NCI-H1694 treated with DMSO at 0.1 percent for 48 hours (cell line): ENCODE results near the gene LRFN2.

ENCODE experiments used
- DNase-seq: peaks from one replicate; lab custom pipeline; 2025; lab: John Stamatoyannopoulos, UW

Gene LRFN2

GRCh38 chr6:40586369-40587201 lies 579 bp downstream of the LRFN2 start:
- DNase-seq = peak; percentile 10

- DNase-seq = peak; percentile 31
Measured at GRCh38 chr6:40585651-40586269, 1.4 kb downstream of the LRFN2 start.

GRCh38 chr6:40585223-40585622 lies 1.9 kb downstream of the LRFN2 start:
- no peak for DNase-seq

- no peak for DNase-seq
Measured at GRCh38 chr6:40584741-40585140, 2.4 kb downstream of the LRFN2 start.

- no peak for DNase-seq
Measured at GRCh38 chr6:40583709-40584108, 3.5 kb downstream of the LRFN2 start.

- no peak for DNase-seq
Measured at GRCh38 chr6:40582892-40583291, 4.3 kb downstream of the LRFN2 start.

GRCh38 chr6:40579101-40579500 lies 8.1 kb downstream of the LRFN2 start:
- no peak for DNase-seq

GRCh38 chr6:40577672-40578071 lies 9.5 kb downstream of the LRFN2 start:
- DNase-seq = no peak

GRCh38 chr6:40573221-40573620 lies 13.9 kb downstream of the LRFN2 start:
- no peak for DNase-seq

GRCh38 chr6:40569162-40569910 lies 17.8 kb downstream of the LRFN2 start:
- DNase-seq = no peak

- no peak for DNase-seq
Measured at GRCh38 chr6:40568062-40568708, 19.0 kb downstream of the LRFN2 start.

- DNase-seq = no peak
Measured at GRCh38 chr6:40563111-40563510, 24.1 kb downstream of the LRFN2 start.

- no peak for DNase-seq
Measured at GRCh38 chr6:40559056-40559455, 28.1 kb downstream of the LRFN2 start.

- no peak for DNase-seq
Measured at GRCh38 chr6:40558102-40558501, 29.1 kb downstream of the LRFN2 start.

GRCh38 chr6:40556881-40557280 lies 30.3 kb downstream of the LRFN2 start:
- no peak for DNase-seq

- DNase-seq = no peak
Measured at GRCh38 chr6:40556023-40556422, 31.1 kb downstream of the LRFN2 start.

GRCh38 chr6:40555092-40555491 lies 32.1 kb downstream of the LRFN2 start:
- DNase-seq = no peak

GRCh38 chr6:40552941-40553340 lies 34.2 kb downstream of the LRFN2 start:
- DNase-seq = no peak

- DNase-seq = no peak
Measured at GRCh38 chr6:40551966-40552505, 35.1 kb downstream of the LRFN2 start.

GRCh38 chr6:40550202-40551101 lies 36.7 kb downstream of the LRFN2 start:
- DNase-seq = peak; percentile 1

GRCh38 chr6:40545954-40546353 lies 41.2 kb downstream of the LRFN2 start:
- no peak for DNase-seq
